Activated CD8-positive, alpha-beta memory T cell treated with anti-CD3 and anti-CD28 coated beads, Interleukin-2, amount 10 ng/mL, durations not matched to agents 7 days and 5 days (primary cell): ENCODE results near the gene RPTOR. TPM values are rescaled to one million over a fixed set of nuclear protein-coding genes. Genes with fewer than 3 reads are reported as not detected.

Experiments used
- ATAC-seq: fragments of 150-1000 bp; cut with Tn5 transposase; one replicate; pipeline ENCODE4 v1.10.0; 2021; ENCODE audit warnings: moderate library complexity
- CTCF ChIA-PET: fragments of 350-600 bp; sonication (Branson Sonifier 250); formaldehyde crosslinking; loops from one replicate; lab custom pipeline; 2021; ENCODE audit warnings: antibody characterized with exemption; lab: Charles Lee
- DNase-seq: peaks from one replicate; pipeline ENCODE4 v3.0.0-alpha.2; 2020
- H3K27ac Mint-ChIP-seq: one replicate; pipeline ENCODE4 v1.8.0; 2021; ENCODE audit warnings: mild to moderate bottlenecking, mixed read lengths
- H3K27me3 Mint-ChIP-seq: one replicate; pipeline ENCODE4 v1.8.0; 2021; ENCODE audit warnings: mixed read lengths
- H3K36me3 Mint-ChIP-seq: one replicate; pipeline ENCODE4 v1.8.0; 2021; ENCODE audit warnings: mild to moderate bottlenecking, mixed read lengths
- H3K4me1 Mint-ChIP-seq: one replicate; pipeline ENCODE4 v1.8.0; 2021; ENCODE audit warnings: mixed read lengths
- H3K4me3 Mint-ChIP-seq: one replicate; pipeline ENCODE4 v1.8.0; 2021; ENCODE audit warnings: mild to moderate bottlenecking, moderate library complexity, mixed read lengths
- H3K9me3 Mint-ChIP-seq: one replicate; pipeline ENCODE4 v1.8.0; 2022; ENCODE audit warnings: low read depth, mixed read lengths
- total RNA-seq, 2 experiments: library from RNA; stranded (reverse); gene quantifications; one replicate each; pipeline ENCODE4 v1.2.3, GENCODE V29; 2021

Gene RPTOR
- total RNA-seq, 2 experiments from 2014 or later, result 60.4 to 87.0 TPM

GRCh38 chr17:80951121-80952090 is 406.8 kb downstream of the RPTOR start:
- H3K4me3 Mint-ChIP-seq, result no peak overlapping the region
- peaks cover 32% of the 10 kb centered on the region for H3K36me3 Mint-ChIP-seq
- ATAC-seq (no peak), DNase-seq (peak; percentile 54)
- no peaks in the 10 kb centered on the region for H3K9me3 Mint-ChIP-seq
- CTCF ChIA-PET, result no interaction called here
- no peaks in the 10 kb centered on the region for H3K27me3 Mint-ChIP-seq
- H3K4me1 Mint-ChIP-seq, result peaks cover 21% of the 10 kb centered on the region
- H3K27ac Mint-ChIP-seq, result peak overlapping the region; percentile 40

GRCh38 chr17:80952291-80952690 is 407.7 kb downstream of the RPTOR start:
- Mint-ChIP-seq H3K36me3 (peaks cover 23% of the 10 kb centered on the region), H3K27ac (no peak overlapping the region), H3K27me3 (no peaks in the 10 kb centered on the region), H3K9me3 (no peaks in the 10 kb centered on the region), H3K4me1 (peaks cover 13% of the 10 kb centered on the region), H3K4me3 (no peak overlapping the region)
- DNase-seq (no peak), ATAC-seq (no peak)
- CTCF ChIA-PET, result no interaction called here

GRCh38 chr17:80953471-80954315 is 409.1 kb downstream of the RPTOR start:
- Mint-ChIP-seq H3K4me3 (no peak overlapping the region), H3K27ac (no peak overlapping the region)
- CTCF ChIA-PET, result no interaction called here

GRCh38 chr17:80955078-80955477 is 410.4 kb downstream of the RPTOR start:
- H3K4me1 Mint-ChIP-seq, result peaks cover 13% of the 10 kb centered on the region
- H3K27ac Mint-ChIP-seq, result no peak overlapping the region
- DNase-seq (no peak), ATAC-seq (no peak)
- CTCF ChIA-PET, result no interaction called here
- H3K9me3 Mint-ChIP-seq, result no peaks in the 10 kb centered on the region
- H3K36me3 Mint-ChIP-seq, result peaks cover 16% of the 10 kb centered on the region
- H3K27me3 Mint-ChIP-seq, result no peaks in the 10 kb centered on the region
- H3K4me3 Mint-ChIP-seq, result no peak overlapping the region

More at GRCh38 chr17:80953471-80954315, 409.1 kb downstream of the RPTOR start:
- Mint-ChIP-seq H3K4me1 (peaks cover 13% of the 10 kb centered on the region), H3K27me3 (no peaks in the 10 kb centered on the region), H3K9me3 (no peaks in the 10 kb centered on the region), H3K36me3 (peaks cover 16% of the 10 kb centered on the region)
- ATAC-seq (no peak), DNase-seq (no peak)

- no peaks in the 10 kb centered on the region for H3K27me3 Mint-ChIP-seq
- CTCF ChIA-PET, result interaction anchor here (1.8 kb wide), 1 partner anchor 529 kb away, joined by 5 read pairs; no protein-coding TSS in a partner anchor
- no peak for ATAC-seq
- H3K4me1 Mint-ChIP-seq, result peaks cover 10% of the 10 kb centered on the region
- no peak overlapping the region for H3K4me3 Mint-ChIP-seq
- peaks cover 14% of the 10 kb centered on the region for H3K36me3 Mint-ChIP-seq
- DNase-seq, result no peak
- H3K27ac Mint-ChIP-seq, result peak overlapping the region; percentile 26
- H3K9me3 Mint-ChIP-seq, result no peaks in the 10 kb centered on the region
Measured at GRCh38 chr17:80955671-80956280, 411.1 kb downstream of the RPTOR start.

GRCh38 chr17:80956321-80957190 is 411.9 kb downstream of the RPTOR start:
- DNase-seq, result no peak
- Mint-ChIP-seq H3K4me3 (no peak overlapping the region), H3K9me3 (no peaks in the 10 kb centered on the region), H3K4me1 (peaks cover 2% of the 10 kb centered on the region), H3K36me3 (peaks cover 14% of the 10 kb centered on the region), H3K27me3 (no peaks in the 10 kb centered on the region), H3K27ac (no peak overlapping the region)
- ATAC-seq, result no peak
- CTCF ChIA-PET, result interaction anchor here (1.2 to 1.8 kb wide), 2 partner anchors 15 to 529 kb away, joined by 3 to 5 read pairs; no protein-coding TSS in a partner anchor

GRCh38 chr17:80957461-80957941 is 412.9 kb downstream of the RPTOR start:
- no peak for DNase-seq
- H3K36me3 Mint-ChIP-seq, result peaks cover 14% of the 10 kb centered on the region

GRCh38 chr17:80959330-80960036 is 414.8 kb downstream of the RPTOR start:
- no peak overlapping the region for H3K27ac Mint-ChIP-seq
- H3K9me3 Mint-ChIP-seq, result no peaks in the 10 kb centered on the region
- CTCF ChIA-PET, result interaction anchor here (0.6 kb wide), 1 partner anchor 315 kb away, joined by 3 read pairs; no protein-coding TSS in a partner anchor
- H3K4me1 Mint-ChIP-seq, result no peaks in the 10 kb centered on the region
- H3K27me3 Mint-ChIP-seq, result no peaks in the 10 kb centered on the region
- no peak for DNase-seq
- ATAC-seq, result no peak
- no peak overlapping the region for H3K4me3 Mint-ChIP-seq
- H3K36me3 Mint-ChIP-seq, result peaks cover 7% of the 10 kb centered on the region

More at GRCh38 chr17:80957461-80957941, 412.9 kb downstream of the RPTOR start:
- ATAC-seq, result no peak
- no peaks in the 10 kb centered on the region for H3K9me3 Mint-ChIP-seq
- CTCF ChIA-PET, result interaction anchor here (1.2 to 1.8 kb wide), 2 partner anchors 14 to 530 kb away, joined by 3 to 5 read pairs; no protein-coding TSS in a partner anchor
- H3K4me1 Mint-ChIP-seq, result no peaks in the 10 kb centered on the region
- H3K27me3 Mint-ChIP-seq, result no peaks in the 10 kb centered on the region
- H3K27ac Mint-ChIP-seq, result no peak overlapping the region
- H3K4me3 Mint-ChIP-seq, result no peak overlapping the region

- H3K4me1 Mint-ChIP-seq, result no peaks in the 10 kb centered on the region
- no peak overlapping the region for H3K27ac Mint-ChIP-seq
- H3K27me3 Mint-ChIP-seq, result no peaks in the 10 kb centered on the region
- DNase-seq (no peak), ATAC-seq (no peak)
- no peaks in the 10 kb centered on the region for H3K9me3 Mint-ChIP-seq
- CTCF ChIA-PET, result no interaction called here
- no peak overlapping the region for H3K4me3 Mint-ChIP-seq
- peaks cover 1% of the 10 kb centered on the region for H3K36me3 Mint-ChIP-seq
Measured at GRCh38 chr17:80960037-80960796, 415.6 kb downstream of the RPTOR start.

- CTCF ChIA-PET, result interaction anchor here (1.2 kb wide), 1 partner anchor 11 kb away, joined by 3 read pairs; no protein-coding TSS in a partner anchor
- no peak for ATAC-seq
- Mint-ChIP-seq H3K4me1 (no peaks in the 10 kb centered on the region), H3K27ac (no peak overlapping the region), H3K27me3 (no peaks in the 10 kb centered on the region), H3K9me3 (no peaks in the 10 kb centered on the region), H3K36me3 (peaks cover 4% of the 10 kb centered on the region), H3K4me3 (no peak overlapping the region)
- DNase-seq, result no peak
Measured at GRCh38 chr17:80960797-80961452, 416.3 kb downstream of the RPTOR start.
